VCaP (cell line): Measurements from ENCODE around the gene SHMT2.

Experiments
- H3K27ac ChIP-seq: fragments of 450-650 bp; 2 replicates; pipeline ENCODE4 v1.5.1; 2017
- CTCF ChIP-seq: fragments of 450-650 bp; conservative IDR thresholded peaks from 2 replicates; pipeline ENCODE4 v1.5.1; 2017; ENCODE audit warnings: mild to moderate bottlenecking, moderate library complexity

The SHMT2 gene

GRCh38 chr12:57224973-57225679 is 4.4 kb upstream of the SHMT2 start:
- no peak for TF ChIP-seq CTCF
- H3K27ac ChIP-seq: peak overlapping the region; percentile 13; the same call in 1 of the 2 replicates

GRCh38 chr12:57225680-57226210 is 3.8 kb upstream of the SHMT2 start:
- TF ChIP-seq CTCF: no peak
- H3K27ac ChIP-seq: peak overlapping the region; percentile 13; the same call in 1 of the 2 replicates

- no peak for TF ChIP-seq CTCF
- peak overlapping the region; percentile 96 for H3K27ac ChIP-seq
Measured at GRCh38 chr12:57226588-57227314, 2.8 kb upstream of the SHMT2 start.

- TF ChIP-seq CTCF: no peak
- H3K27ac ChIP-seq: peak overlapping the region; percentile 96
Measured at GRCh38 chr12:57227315-57228115, 2.0 kb upstream of the SHMT2 start.

GRCh38 chr12:57229046-57229633 is 371 bp upstream of the SHMT2 start:
- TF ChIP-seq CTCF: no peak
- peak overlapping the region; percentile 96 for H3K27ac ChIP-seq

- peak overlapping the region; percentile 96 for H3K27ac ChIP-seq
- TF ChIP-seq CTCF: no peak
Measured at GRCh38 chr12:57230381-57231155, 1.1 kb downstream of the SHMT2 start.
